IPS-NIHi7 (cell line): Measurements from ENCODE around the gene UBE2I.
"Not testable (repeated sequence)": the region's sequence is repeated elsewhere in the genome, so short reads cannot be mapped to it uniquely, and the experiment has no call there.

Experiments used
- DNase-seq: peaks from one replicate; pipeline ENCODE4 v3.0.0; 2012; ENCODE audit warnings: mixed read lengths; ENCODE audit errors: extremely low spot score

The UBE2I gene

GRCh38 chr16:1293921-1294656, 15.3 kb upstream of the UBE2I start:
- DNase-seq = no peak

GRCh38 chr16:1295465-1295864, 14.0 kb upstream of the UBE2I start:
- no peak for DNase-seq

GRCh38 chr16:1296688-1297017, 12.8 kb upstream of the UBE2I start:
- DNase-seq = not testable (repeated sequence)

- no peak for DNase-seq
These were observed 12.3 kb upstream of the UBE2I start for GRCh38 chr16:1297018-1297696.

GRCh38 chr16:1298406-1298805, 11.0 kb upstream of the UBE2I start:
- no peak for DNase-seq

- no peak for DNase-seq
These were observed 10.2 kb upstream of the UBE2I start for GRCh38 chr16:1299012-1299867.

- no peak for DNase-seq
These were observed 9.6 kb upstream of the UBE2I start for GRCh38 chr16:1299868-1300203.

GRCh38 chr16:1300664-1301476, 8.6 kb upstream of the UBE2I start:
- DNase-seq = peak; percentile 89

- no peak for DNase-seq
These were observed 7.9 kb upstream of the UBE2I start for GRCh38 chr16:1301562-1301961.

- no peak for DNase-seq
These were observed 3.6 kb upstream of the UBE2I start for GRCh38 chr16:1305823-1306222.

GRCh38 chr16:1306334-1306733, 3.1 kb upstream of the UBE2I start:
- DNase-seq = no peak

GRCh38 chr16:1308036-1308976, 1.1 kb upstream of the UBE2I start:
- no peak for DNase-seq

GRCh38 chr16:1309888-1310831, 724 bp downstream of the UBE2I start:
- no peak for DNase-seq

- DNase-seq = no peak
These were observed 1.4 kb downstream of the UBE2I start for GRCh38 chr16:1310832-1311200.

- no peak for DNase-seq
These were observed 1.8 kb downstream of the UBE2I start for GRCh38 chr16:1311212-1311737.

GRCh38 chr16:1311738-1312466, 2.5 kb downstream of the UBE2I start:
- DNase-seq = no peak

GRCh38 chr16:1312467-1312816, 3.0 kb downstream of the UBE2I start:
- DNase-seq = no peak

GRCh38 chr16:1312903-1313302, 3.5 kb downstream of the UBE2I start:
- no peak for DNase-seq
